Left hindlimb (tissue), 1 donor: Measurements from ENCODE around the gene NAB1.
"Not testable (repeated sequence)": the region's sequence is repeated elsewhere in the genome, so short reads cannot be mapped to it uniquely, and the experiment has no call there.

Experiments
- DNase-seq: peaks from one replicate; pipeline ENCODE4 v3.0.0-alpha.2; 2018

The NAB1 gene

GRCh38 chr2:190649035-190649797 is at the start of gene NAB1:
TSS of gene NAB1 (plus strand) at chr2:190649083. CDS start at chr2:190659177, 10,094 bp downstream.
- DNase-seq, result no peak

GRCh38 chr2:190599546-190600220 is 49.2 kb upstream of the NAB1 start:
- no peak for DNase-seq

GRCh38 chr2:190600293-190601103 is 48.4 kb upstream of the NAB1 start:
- DNase-seq, result no peak

GRCh38 chr2:190603374-190603773 is 45.5 kb upstream of the NAB1 start:
- no peak for DNase-seq

GRCh38 chr2:190607014-190607597 is 41.8 kb upstream of the NAB1 start:
- DNase-seq, result no peak

GRCh38 chr2:190607657-190608357 is 41.1 kb upstream of the NAB1 start:
- no peak for DNase-seq

GRCh38 chr2:190608863-190609262 is 40.0 kb upstream of the NAB1 start:
- not testable (repeated sequence) for DNase-seq

DNA sequence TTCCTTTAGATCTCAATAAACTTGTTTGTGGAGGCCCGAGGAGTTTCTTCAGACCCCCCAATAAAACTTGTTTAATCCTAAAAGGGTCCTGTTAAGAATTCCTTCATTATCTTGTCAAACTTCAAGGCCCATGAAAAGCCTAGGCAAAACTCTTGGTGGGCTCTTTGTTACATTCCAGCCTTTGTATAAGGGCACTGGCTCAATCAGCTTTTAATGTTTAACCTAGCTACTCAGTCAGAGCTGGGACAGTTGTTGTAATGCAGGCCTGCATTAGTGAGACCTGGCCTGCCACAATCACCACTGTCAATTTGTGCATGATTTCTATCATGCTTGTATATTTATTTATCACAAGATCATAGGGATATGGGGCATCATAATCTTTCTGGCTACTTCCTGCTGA is 39.5 kb upstream of the NAB1 start:
- DNase-seq, result not testable (repeated sequence)

- DNase-seq, result not testable (repeated sequence)
Measured at GRCh38 chr2:190610528-190610927, 38.4 kb upstream of the NAB1 start.

DNA sequence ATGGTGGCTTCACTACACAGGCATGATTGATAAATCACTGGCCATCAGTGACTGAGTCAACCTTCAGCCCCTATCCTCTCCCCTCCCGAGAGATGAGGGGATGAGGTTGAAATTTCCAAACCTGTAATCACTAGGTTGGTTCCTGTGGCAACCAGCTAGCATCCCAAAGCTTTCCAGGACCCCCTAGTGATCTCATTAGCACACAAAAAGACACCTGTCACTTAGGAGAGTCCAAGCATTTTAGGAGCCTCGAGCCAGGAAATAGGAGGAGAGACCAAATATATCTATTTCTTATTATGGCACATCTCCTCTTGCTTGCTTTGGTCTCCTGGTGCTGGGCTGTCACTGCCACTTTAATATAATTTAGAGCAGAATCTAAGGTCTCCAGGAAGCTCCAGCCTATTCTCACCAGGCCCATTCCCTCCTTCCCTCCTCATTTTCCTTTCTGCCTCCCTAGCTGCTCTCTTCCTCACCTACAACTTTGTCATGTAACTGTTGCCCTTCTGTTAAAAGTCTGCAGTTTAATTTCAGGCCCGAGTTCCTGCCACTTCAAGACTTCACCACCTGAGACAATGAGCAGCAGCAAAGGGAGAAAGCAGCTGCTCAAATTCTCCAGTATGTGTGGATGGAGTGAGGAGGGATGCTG is 33.2 kb upstream of the NAB1 start:
- DNase-seq, result no peak

- DNase-seq, result no peak
Measured at GRCh38 chr2:190618030-190618429, 30.9 kb upstream of the NAB1 start.

GRCh38 chr2:190625691-190626090 is 23.2 kb upstream of the NAB1 start:
- no peak for DNase-seq

DNA sequence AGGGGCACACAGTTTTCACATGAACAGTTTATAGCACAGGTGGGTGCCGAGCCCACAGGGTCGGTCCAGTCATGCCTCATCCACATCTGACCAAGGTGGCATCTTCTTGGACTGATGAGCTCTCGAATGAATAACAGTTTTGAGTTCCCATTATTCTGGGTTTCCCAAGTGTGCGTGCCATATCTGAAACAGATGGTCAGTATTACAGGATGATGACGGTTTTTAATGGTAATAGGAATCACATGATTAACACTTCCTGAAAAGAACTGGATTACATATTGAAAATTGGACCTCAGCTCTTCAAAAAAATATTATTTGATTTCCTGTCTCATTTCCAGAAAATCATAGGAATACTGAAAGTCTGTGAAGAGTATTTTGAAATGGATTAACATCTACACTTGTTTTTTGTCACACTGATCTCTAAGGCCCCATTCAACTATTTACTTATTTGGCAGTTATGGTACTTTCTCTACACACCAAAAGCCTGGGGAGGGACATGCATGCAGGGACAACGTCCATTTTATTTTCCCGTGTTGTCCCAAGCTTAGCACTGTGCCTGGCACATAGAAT is 22.2 kb upstream of the NAB1 start:
- no peak for DNase-seq

DNA sequence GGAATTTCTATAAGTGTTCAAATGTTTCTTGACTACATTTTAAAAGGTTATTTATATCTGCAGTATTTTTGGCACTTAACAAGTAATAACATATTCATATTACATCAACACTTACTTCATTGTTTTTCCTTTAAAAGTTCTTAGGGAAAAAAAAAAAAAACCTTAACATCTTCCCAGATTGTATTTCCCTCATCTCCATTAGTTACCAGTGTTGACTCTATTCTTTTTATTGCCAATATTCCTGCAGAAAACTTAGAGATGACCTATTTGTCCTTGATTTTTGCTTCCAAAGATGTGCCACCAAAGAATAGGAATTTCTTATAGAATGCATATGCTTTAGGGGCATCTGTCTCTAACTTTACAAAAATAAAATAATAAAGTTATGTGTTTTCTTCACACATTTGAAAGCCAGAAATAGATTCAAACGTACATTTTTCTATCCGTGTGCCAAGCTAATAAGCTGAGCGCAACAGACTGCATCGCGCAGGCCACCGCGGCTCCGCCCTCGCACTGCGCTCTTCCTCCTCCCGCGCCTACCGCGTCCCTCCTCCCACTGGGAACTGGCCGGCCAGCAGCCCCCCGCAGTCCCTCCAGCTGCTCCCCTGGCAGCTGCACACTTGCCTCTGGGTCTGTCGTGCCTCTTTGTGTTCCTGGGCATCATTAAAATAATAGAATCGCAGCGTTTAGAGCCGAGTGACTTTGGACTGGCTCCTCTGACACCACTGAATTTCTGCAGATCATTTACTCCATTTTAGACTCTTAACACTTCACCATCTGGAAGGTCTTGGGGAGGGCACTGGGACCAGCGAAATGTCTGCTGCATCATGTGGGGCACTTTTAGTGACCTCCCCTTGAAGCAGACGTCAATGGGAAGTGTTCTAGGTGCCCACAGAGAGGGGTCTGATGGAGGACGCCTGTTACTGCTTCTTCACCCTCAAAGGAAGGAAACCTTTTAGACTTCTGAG is 21.2 kb upstream of the NAB1 start:
- peak; percentile 74 for DNase-seq

GRCh38 chr2:190628591-190629319 is 20.1 kb upstream of the NAB1 start:
- peak; percentile 55 for DNase-seq

DNA sequence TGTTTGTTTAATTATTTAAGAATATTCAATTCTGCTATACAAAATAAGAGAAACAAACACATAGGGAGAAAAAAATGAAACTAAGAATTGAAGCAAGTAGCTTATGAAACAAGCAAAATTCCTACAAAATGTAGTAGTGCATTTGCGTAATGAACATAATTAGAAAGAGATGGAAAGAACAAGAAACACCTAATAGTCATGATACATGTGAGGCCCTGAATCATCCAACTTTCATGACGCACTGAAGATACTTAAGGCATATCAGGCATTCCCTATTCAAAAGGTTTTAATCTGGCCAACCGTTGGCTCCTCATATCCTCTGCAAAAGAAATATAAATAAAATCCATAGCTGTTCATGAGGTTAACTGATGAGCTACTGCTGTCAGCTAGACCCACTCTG is 14.5 kb upstream of the NAB1 start:
- no peak for DNase-seq

GRCh38 chr2:190635781-190636180 is 13.1 kb upstream of the NAB1 start:
- DNase-seq, result no peak

DNA sequence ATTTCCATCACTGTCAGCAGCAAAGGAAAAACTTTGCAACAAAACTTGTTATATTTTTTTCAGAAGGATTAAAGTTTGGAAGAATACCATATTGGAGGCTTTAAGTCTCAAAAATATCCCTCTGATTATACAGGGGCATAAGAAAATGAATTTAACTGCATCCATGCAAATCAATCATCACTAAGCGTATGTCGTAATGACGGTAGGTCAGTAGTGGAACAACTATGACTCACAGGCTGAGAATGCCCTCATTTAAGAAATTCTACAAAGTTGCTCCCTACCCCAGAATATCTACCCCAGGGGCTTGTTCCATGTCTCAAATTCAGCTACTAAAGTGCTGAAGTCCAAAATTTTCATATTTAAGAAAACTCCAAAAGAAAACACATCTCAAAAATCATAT is 12.5 kb upstream of the NAB1 start:
- no peak for DNase-seq

GRCh38 chr2:190637281-190637734 is 11.6 kb upstream of the NAB1 start:
- DNase-seq, result no peak
